ENCODE measurements around the gene CAV2.
"Not testable (repeated sequence)": the region's sequence is repeated elsewhere in the genome, so short reads cannot be mapped to it uniquely, and the experiment has no call there.

CAV2 gene

GRCh38 chr7:116499168-116500077, at the start of gene CAV2:
Gene CAV2 (plus strand): TSS chr7:116499738. CDS start chr7:116499782, 44 bp downstream.
- peak; percentile 24 for DNase-seq (ENCODE audit: low spot score)

- DNase-seq (ENCODE audit: low spot score): no peak
Measured at GRCh38 chr7:116449950-116450349, 49.6 kb upstream of the CAV2 start.

- DNase-seq (ENCODE audit: low spot score): no peak
Measured at GRCh38 chr7:116451957-116452729, 47.4 kb upstream of the CAV2 start.

GRCh38 chr7:116454377-116454776, 45.2 kb upstream of the CAV2 start:
- DNase-seq (ENCODE audit: low spot score): no peak

- no peak for DNase-seq (ENCODE audit: low spot score)
Measured at GRCh38 chr7:116455009-116455408, 44.5 kb upstream of the CAV2 start.

- no peak for DNase-seq (ENCODE audit: low spot score)
Measured at GRCh38 chr7:116455499-116455898, 44.0 kb upstream of the CAV2 start.

GRCh38 chr7:116461500-116461899, 38.0 kb upstream of the CAV2 start:
- DNase-seq (ENCODE audit: low spot score): no peak

GRCh38 chr7:116463956-116464355, 35.6 kb upstream of the CAV2 start:
- DNase-seq (ENCODE audit: low spot score): no peak

GRCh38 chr7:116464375-116464774, 35.2 kb upstream of the CAV2 start:
- DNase-seq (ENCODE audit: low spot score): no peak

- DNase-seq (ENCODE audit: low spot score): no peak
Measured at GRCh38 chr7:116465125-116465524, 34.4 kb upstream of the CAV2 start.

- DNase-seq (ENCODE audit: low spot score): no peak
Measured at GRCh38 chr7:116468534-116468933, 31.0 kb upstream of the CAV2 start.

GRCh38 chr7:116477625-116478024, 21.9 kb upstream of the CAV2 start:
- no peak for DNase-seq (ENCODE audit: low spot score)

- no peak for DNase-seq (ENCODE audit: low spot score)
Measured at GRCh38 chr7:116478834-116479233, 20.7 kb upstream of the CAV2 start.

GRCh38 chr7:116483271-116483942, 16.1 kb upstream of the CAV2 start:
- no peak for DNase-seq (ENCODE audit: low spot score)

- DNase-seq (ENCODE audit: low spot score): not testable (repeated sequence)
Measured at GRCh38 chr7:116484389-116484788, 15.1 kb upstream of the CAV2 start.

GRCh38 chr7:116487907-116488521, 11.5 kb upstream of the CAV2 start:
- DNase-seq (ENCODE audit: low spot score): no peak

GRCh38 chr7:116490351-116490750, 9.2 kb upstream of the CAV2 start:
- no peak for DNase-seq (ENCODE audit: low spot score)

- no peak for DNase-seq (ENCODE audit: low spot score)
Measured at GRCh38 chr7:116491887-116492653, 7.5 kb upstream of the CAV2 start.

- no peak for DNase-seq (ENCODE audit: low spot score)
Measured at GRCh38 chr7:116492654-116493109, 6.9 kb upstream of the CAV2 start.

GRCh38 chr7:116493449-116493848, 6.1 kb upstream of the CAV2 start:
- DNase-seq (ENCODE audit: low spot score): no peak

- no peak for DNase-seq (ENCODE audit: low spot score)
Measured at GRCh38 chr7:116494472-116494871, 5.1 kb upstream of the CAV2 start.

Data from germinal center (tissue), 1 donor.